Small intestine (tissue), 7 donors: ENCODE data around the gene GBGT1. TPM values are rescaled to one million over a fixed set of nuclear protein-coding genes. Genes with fewer than 3 reads are reported as not detected.

Experiments
- DNase-seq, 2 donors: peaks; one replicate each; pipeline versions ENCODE4 v3.0.0 to v3.0.0-alpha.2; 2013
- FAIRE-seq: peaks from 2 replicates; lab custom pipeline; 2012; peaks lifted over from hg19 to GRCh38; lab: Jason Lieb, UNC
- H3K27ac ChIP-seq, 3 donors: one replicate each; pipeline ENCODE4 v1.5.1; 2013; ENCODE audit warnings: low read length in 2 of 3, mild to moderate bottlenecking in 2 of 3, control low read depth in 1 of 3, inconsistent platforms in 1 of 3, low read depth in 1 of 3, moderate library complexity in 1 of 3
- H3K27me3 ChIP-seq, 3 donors: one replicate each; pipeline ENCODE4 v1.6.1; 2013; ENCODE audit warnings: low read length in 3 of 3, inconsistent platforms in 1 of 3; ENCODE audit not compliant: control insufficient read depth in 3 of 3, insufficient read depth in 3 of 3
- H3K36me3 ChIP-seq, 3 donors: one replicate each; pipeline ENCODE4 v1.6.1; 2013; ENCODE audit warnings: low read length in 3 of 3, inconsistent platforms in 1 of 3, low read depth in 1 of 3, mild to moderate bottlenecking in 1 of 3, moderate library complexity in 1 of 3; ENCODE audit not compliant: control insufficient read depth in 3 of 3, insufficient read depth in 2 of 3
- H3K4me1 ChIP-seq, 3 donors: one replicate each; pipeline ENCODE4 v1.6.1; 2013; ENCODE audit warnings: low read length in 2 of 3, inconsistent platforms in 1 of 3, low read depth in 1 of 3, mild to moderate bottlenecking in 1 of 3, moderate library complexity in 1 of 3; ENCODE audit not compliant: control insufficient read depth in 3 of 3, insufficient read depth in 2 of 3
- H3K4me3 ChIP-seq, 3 donors: one replicate each; pipeline ENCODE4 v1.5.1; 2013; ENCODE audit warnings: low read length in 3 of 3, control low read depth in 1 of 3, inconsistent platforms in 1 of 3, low read depth in 1 of 3, mild to moderate bottlenecking in 1 of 3, moderate library complexity in 1 of 3
- H3K9me3 ChIP-seq, 2 donors: one replicate each; pipeline ENCODE4 v1.6.1; 2013; ENCODE audit warnings: low read depth in 1 of 2, low read length in 1 of 2; ENCODE audit not compliant: control insufficient read depth in 2 of 2, insufficient read depth in 1 of 2
- WGBS, 3 donors: extraction: QIAGEN DNeasy Blood & Tissue Kit; methylation state at CpG; one replicate each; pipeline ENCODE4 v1.1.7; 2013; 5-methylcytosine and 5-hydroxymethylcytosine counted together
- polyA plus RNA-seq, 4 donors: library from polyadenylated mRNA; stranded (reverse) in 3 of 4; unstranded in 1 of 4; fragments of 200-250 nt in 3 of 4; fragments of 120-200 nt in 1 of 4; gene quantifications; one replicate each; pipeline versions ENCODE4 v1.2.1 to v1.2.3, GENCODE V29; 2013
- donor health status: healthy with polysubstance abuse.
- donor health status: control.
- donor health status: control.
- donor health status: Bipolar disorder and iron deficiency.
- donor health status: healthy.

Gene GBGT1
- polyA plus RNA-seq, 4 donors: 0.45 to 15.4 (median 6.9) TPM

- no peak overlapping the region for H3K4me3 ChIP-seq
- H3K27ac ChIP-seq: no peak overlapping the region
- no peak for FAIRE-seq
- no peak for DNase-seq
- WGBS, 3 donors: 79 to 85% (median 82%) methylated on average over 11 of the region's 11 CpGs
- H3K27me3 ChIP-seq: peaks cover 0 to 4% (median 0%) of the 10 kb centered on the region in 3 donors
- H3K9me3 ChIP-seq: peaks cover 0 to 4% of the 10 kb centered on the region in 2 donors
- H3K4me1 ChIP-seq: no peaks in the 10 kb centered on the region
- H3K36me3 ChIP-seq: no peaks in the 10 kb centered on the region
Measured at GRCh38 chr9:133202145-133202513, 38.4 kb upstream of the GBGT1 start.

GRCh38 chr9:133201424-133202144 lies 37.9 kb upstream of the GBGT1 start:
- H3K27me3 ChIP-seq: peaks cover 0 to 4% (median 0%) of the 10 kb centered on the region in 3 donors

GRCh38 chr9:133200631-133201030 lies 36.9 kb upstream of the GBGT1 start:
- no peaks in the 10 kb centered on the region for H3K36me3 ChIP-seq
- H3K27ac ChIP-seq: no peak overlapping the region
- FAIRE-seq: no peak
- peaks cover 0 to 4% (median 0%) of the 10 kb centered on the region in 3 donors for H3K27me3 ChIP-seq
- no peaks in the 10 kb centered on the region for H3K4me1 ChIP-seq
- H3K9me3 ChIP-seq: peaks cover 0 to 4% of the 10 kb centered on the region in 2 donors
- 90 to 95% (median 92%) methylated on average over 17 of the region's 17 CpGs for WGBS, 3 donors
- no peak overlapping the region for H3K4me3 ChIP-seq
- DNase-seq: no peak

More at GRCh38 chr9:133201424-133202144, 37.9 kb upstream of the GBGT1 start:
- 69 to 83% (median 78%) methylated on average over 13 of the region's 13 CpGs for WGBS, 3 donors
- FAIRE-seq (no peak), DNase-seq (no peak)
- Histone ChIP-seq H3K36me3 (no peaks in the 10 kb centered on the region), H3K27ac (no peak overlapping the region), H3K4me1 (no peaks in the 10 kb centered on the region), H3K9me3 (peaks cover 0 to 4% of the 10 kb centered on the region in 2 donors), H3K4me3 (no peak overlapping the region)

GRCh38 chr9:133199648-133200321 lies 36.1 kb upstream of the GBGT1 start:
- peak overlapping the region in 1 of 3 donors; percentile 33 for H3K27ac ChIP-seq
- H3K4me3 ChIP-seq: peak overlapping the region in 2 of 3 donors; percentile 47 to 53
- no peaks in the 10 kb centered on the region for H3K36me3 ChIP-seq
- DNase-seq: peak in 1 of 2 donors; percentile 43
- no peak for FAIRE-seq
- WGBS, 3 donors: 45 to 64% (median 48%) methylated on average over 44 of the region's 44 CpGs
- no peaks in the 10 kb centered on the region for H3K4me1 ChIP-seq
- peaks cover 0 to 4% (median 0%) of the 10 kb centered on the region in 3 donors for H3K27me3 ChIP-seq
- H3K9me3 ChIP-seq: peaks cover 0 to 4% of the 10 kb centered on the region in 2 donors

- no peaks in the 10 kb centered on the region for H3K4me1 ChIP-seq
- DNase-seq (no peak), FAIRE-seq (no peak)
- H3K27me3 ChIP-seq: peaks cover 0 to 4% (median 0%) of the 10 kb centered on the region in 3 donors
- no peaks in the 10 kb centered on the region for H3K36me3 ChIP-seq
- peaks cover 0 to 8% of the 10 kb centered on the region in 2 donors for H3K9me3 ChIP-seq
- no peak overlapping the region for H3K4me3 ChIP-seq
- no peak overlapping the region for H3K27ac ChIP-seq
Measured at GRCh38 chr9:133195029-133195428, 31.3 kb upstream of the GBGT1 start.

GRCh38 chr9:133194597-133194996 lies 30.9 kb upstream of the GBGT1 start:
- WGBS, 3 donors: 81 to 88% (median 82%) methylated on average over 4 of the region's 4 CpGs

GRCh38 chr9:133191989-133192388 lies 28.3 kb upstream of the GBGT1 start:
- peaks cover 0 to 8% of the 10 kb centered on the region in 2 donors for H3K9me3 ChIP-seq
- WGBS, 3 donors: 49 to 64% (median 54%) methylated on average over 7 of the region's 7 CpGs
- H3K27ac ChIP-seq: no peak overlapping the region
- no peaks in the 10 kb centered on the region for H3K4me1 ChIP-seq
- peaks cover 0 to 4% (median 0%) of the 10 kb centered on the region in 3 donors for H3K27me3 ChIP-seq
- peaks cover 0 to 2% (median 0%) of the 10 kb centered on the region in 3 donors for H3K36me3 ChIP-seq
- no peak overlapping the region for H3K4me3 ChIP-seq
- DNase-seq: no peak
- FAIRE-seq: no peak

More at GRCh38 chr9:133194597-133194996, 30.9 kb upstream of the GBGT1 start:
- FAIRE-seq (no peak), DNase-seq (no peak)
- Histone ChIP-seq H3K4me3 (no peak overlapping the region), H3K9me3 (peaks cover 0 to 8% of the 10 kb centered on the region in 2 donors), H3K27me3 (peaks cover 0 to under 1% (median 0%) of the 10 kb centered on the region in 3 donors), H3K36me3 (peaks cover 0 to 2% (median 0%) of the 10 kb centered on the region in 3 donors), H3K4me1 (no peaks in the 10 kb centered on the region), H3K27ac (no peak overlapping the region)

GRCh38 chr9:133189826-133190225 lies 26.1 kb upstream of the GBGT1 start:
- peaks cover 0 to 4% (median 0%) of the 10 kb centered on the region in 3 donors for H3K27me3 ChIP-seq
- DNase-seq (no peak), FAIRE-seq (no peak)
- peaks cover 0 to 8% of the 10 kb centered on the region in 2 donors for H3K9me3 ChIP-seq
- WGBS, 3 donors: 87 to 88% (median 87%) methylated on average over 8 of the region's 8 CpGs
- peaks cover 0 to 2% (median 0%) of the 10 kb centered on the region in 3 donors for H3K36me3 ChIP-seq
- H3K27ac ChIP-seq: no peak overlapping the region
- H3K4me3 ChIP-seq: no peak overlapping the region
- no peaks in the 10 kb centered on the region for H3K4me1 ChIP-seq
